Mesenchymal stem cell (in vitro differentiated cells and primary cell): ENCODE results near the gene ZNF576.

ENCODE experiments used
- DNase-seq: peaks from one replicate; pipeline ENCODE4 v3.0.0-alpha.2; 2013
- H2AFZ ChIP-seq: one replicate; pipeline ENCODE4 v1.6.1; 2013; ENCODE audit warnings: low read depth, mild to moderate bottlenecking, control low read depth, inconsistent platforms, low read length, moderate library complexity
- H2AK5ac ChIP-seq: 2 replicates; pipeline ENCODE4 v1.6.1; 2013; ENCODE audit warnings: low read length, moderate library complexity, mild to moderate bottlenecking, inconsistent platforms; ENCODE audit not compliant: severe bottlenecking
- H2BK120ac ChIP-seq: one replicate; pipeline ENCODE4 v1.6.1; 2013; ENCODE audit warnings: low read depth, mild to moderate bottlenecking, inconsistent platforms, low read length, moderate library complexity
- H2BK12ac ChIP-seq, 2 experiments: one replicate each; pipeline ENCODE4 v1.6.1; 2013; ENCODE audit warnings: inconsistent platforms in 2 of 2, low read length in 2 of 2, mild to moderate bottlenecking in 2 of 2, moderate library complexity in 2 of 2, control low read depth in 1 of 2
- H2BK15ac ChIP-seq: one replicate; pipeline ENCODE4 v1.6.1; 2013; ENCODE audit warnings: mild to moderate bottlenecking, low read depth, inconsistent platforms; ENCODE audit not compliant: poor library complexity, severe bottlenecking
- H2BK5ac ChIP-seq: 2 replicates; pipeline ENCODE4 v1.6.1; 2013; ENCODE audit warnings: low read depth, mild to moderate bottlenecking, low read length, control low read depth, inconsistent platforms; ENCODE audit not compliant: poor library complexity, severe bottlenecking
- H3K14ac ChIP-seq, 2 experiments: one replicate each; pipeline ENCODE4 v1.6.1; 2013; ENCODE audit warnings: inconsistent platforms in 2 of 2, low read length in 2 of 2, control low read depth in 1 of 2, mild to moderate bottlenecking in 1 of 2, moderate library complexity in 1 of 2
- H3K18ac ChIP-seq, 2 experiments: one replicate each; pipeline ENCODE4 v1.6.1; 2013; ENCODE audit warnings: inconsistent platforms in 2 of 2, low read length in 2 of 2, control low read depth in 1 of 2, low read depth in 1 of 2, mild to moderate bottlenecking in 1 of 2
- H3K23ac ChIP-seq, 2 experiments: one replicate each; pipeline ENCODE4 v1.6.1; 2013; ENCODE audit warnings: inconsistent platforms in 2 of 2, low read length in 2 of 2, mild to moderate bottlenecking in 2 of 2, moderate library complexity in 2 of 2, control low read depth in 1 of 2
- H3K27ac ChIP-seq: 2 replicates; pipeline ENCODE4 v1.5.1; 2013; ENCODE audit warnings: mild to moderate bottlenecking, moderate library complexity, low read length, control low read depth, inconsistent platforms; ENCODE audit not compliant: poor library complexity, severe bottlenecking
- H3K27me3 ChIP-seq, 2 experiments: 2 replicates each; pipeline versions ENCODE4 v1.6.1 to v1.7.0; 2013; ENCODE audit warnings: low read length in 2 of 2, mild to moderate bottlenecking in 2 of 2, moderate library complexity in 2 of 2, control low read depth in 1 of 2, inconsistent platforms in 1 of 2; ENCODE audit not compliant: control insufficient read depth in 1 of 2, insufficient read depth in 1 of 2
- H3K36me3 ChIP-seq, 2 experiments: 2 replicates each; pipeline versions ENCODE4 v1.6.1 to v1.7.0; 2013; ENCODE audit warnings: low read length in 2 of 2, control low read depth in 1 of 2, inconsistent platforms in 1 of 2, low read depth in 1 of 2, mild to moderate bottlenecking in 1 of 2; ENCODE audit not compliant: insufficient read depth in 2 of 2, control insufficient read depth in 1 of 2
- H3K4ac ChIP-seq, 2 experiments: one replicate each; pipeline ENCODE4 v1.6.1; 2013; ENCODE audit warnings: inconsistent platforms in 2 of 2, low read length in 2 of 2, mild to moderate bottlenecking in 2 of 2, moderate library complexity in 2 of 2, control low read depth in 1 of 2, low read depth in 1 of 2
- H3K4me1 ChIP-seq: 2 replicates; pipeline ENCODE4 v1.6.1; 2013; ENCODE audit warnings: low read depth, low read length, control low read depth; ENCODE audit not compliant: control insufficient read depth, insufficient read depth
- H3K4me2 ChIP-seq: 2 replicates; pipeline ENCODE4 v1.6.1; 2013; ENCODE audit warnings: low read length, mild to moderate bottlenecking, inconsistent platforms; ENCODE audit not compliant: poor library complexity, severe bottlenecking
- H3K4me3 ChIP-seq, 2 experiments: 2 replicates each; pipeline versions ENCODE4 v1.5.1 to v1.7.0; 2013; ENCODE audit warnings: low read length in 2 of 2, mild to moderate bottlenecking in 2 of 2, control low read depth in 1 of 2, low read depth in 1 of 2; ENCODE audit not compliant: insufficient read depth in 1 of 2
- H3K79me1 ChIP-seq: replicated peaks from 2 replicates; pipeline ENCODE4 v1.6.1; 2013; ENCODE audit warnings: mild to moderate bottlenecking, control low read depth, low read length, inconsistent platforms; ENCODE audit not compliant: poor library complexity, severe bottlenecking
- H3K9ac ChIP-seq: 2 replicates; pipeline ENCODE4 v1.7.0; 2013; ENCODE audit warnings: mild to moderate bottlenecking, low read length, moderate library complexity
- H3K9me3 ChIP-seq: 2 replicates; pipeline ENCODE4 v1.7.0; 2013; ENCODE audit warnings: mild to moderate bottlenecking, low read length; ENCODE audit not compliant: control insufficient read depth
- H4K8ac ChIP-seq: one replicate; pipeline ENCODE4 v1.6.1; 2013; ENCODE audit warnings: inconsistent platforms, mild to moderate bottlenecking, low read length, moderate library complexity
- H4K91ac ChIP-seq: one replicate; pipeline ENCODE4 v1.6.1; 2013; ENCODE audit warnings: mild to moderate bottlenecking, low read length, inconsistent platforms
- WGBS: methylation state at CpG from one replicate; pipeline ENCODE4 v1.1.7; 2013; ENCODE audit warnings: mixed read lengths; 5-methylcytosine and 5-hydroxymethylcytosine counted together

The ZNF576 gene

GRCh38 chr19:43624933-43625332, 28.5 kb downstream of the ZNF576 start:
- no peak overlapping the region for H4K91ac ChIP-seq
- no peak overlapping the region for H3K27ac ChIP-seq
- no peak overlapping the region for H3K9ac ChIP-seq
- DNase-seq: peak; percentile 37
- WGBS: 20% methylated on average over 30 of the region's 30 CpGs
- H3K36me3 ChIP-seq: peaks cover 0 to 45% of the 10 kb centered on the region in 2 experiments
- peaks cover 0 to 14% of the 10 kb centered on the region in 2 experiments for H3K27me3 ChIP-seq
- no peak overlapping the region for H3K23ac ChIP-seq
- no peak overlapping the region for H3K4ac ChIP-seq
- H2BK15ac ChIP-seq: no peak overlapping the region
- no peak overlapping the region for H2AFZ ChIP-seq
- H3K18ac ChIP-seq: no peak overlapping the region
- peaks cover 25% of the 10 kb centered on the region for H3K79me1 ChIP-seq
- H3K4me2 ChIP-seq: no peak overlapping the region
- peaks cover 6% of the 10 kb centered on the region for H3K4me1 ChIP-seq
- peak overlapping the region; percentile 39 for H4K8ac ChIP-seq
- no peak overlapping the region for H2BK120ac ChIP-seq
- H2BK5ac ChIP-seq: no peak overlapping the region
- no peak overlapping the region for H3K4me3 ChIP-seq
- H2BK12ac ChIP-seq: no peak overlapping the region
- no peak overlapping the region for H3K14ac ChIP-seq
- no peaks in the 10 kb centered on the region for H3K9me3 ChIP-seq
- no peak overlapping the region for H2AK5ac ChIP-seq

GRCh38 chr19:43625918-43626579, 29.7 kb downstream of the ZNF576 start:
- H3K23ac ChIP-seq: no peak overlapping the region
- H3K4me1 ChIP-seq: peaks cover 2% of the 10 kb centered on the region
- no peak overlapping the region for H3K4me2 ChIP-seq
- no peak overlapping the region for H4K8ac ChIP-seq
- 94% methylated on average over 29 of the region's 32 CpGs for WGBS
- no peak overlapping the region for H3K4ac ChIP-seq
- H2AK5ac ChIP-seq: no peak overlapping the region
- no peak overlapping the region for H2BK120ac ChIP-seq
- H3K9me3 ChIP-seq: no peaks in the 10 kb centered on the region
- no peak overlapping the region for H3K27ac ChIP-seq
- H3K9ac ChIP-seq: no peak overlapping the region
- no peak overlapping the region for H2BK5ac ChIP-seq
- no peak overlapping the region for H3K14ac ChIP-seq
- H2BK12ac ChIP-seq: no peak overlapping the region
- no peak overlapping the region for H2BK15ac ChIP-seq
- no peak overlapping the region for H4K91ac ChIP-seq
- peaks cover 0 to 14% of the 10 kb centered on the region in 2 experiments for H3K27me3 ChIP-seq
- no peak overlapping the region for H2AFZ ChIP-seq
- H3K18ac ChIP-seq: no peak overlapping the region
- no peak for DNase-seq
- no peak overlapping the region for H3K4me3 ChIP-seq
- H3K79me1 ChIP-seq: peaks cover 25% of the 10 kb centered on the region
- H3K36me3 ChIP-seq: peaks cover 0 to 45% of the 10 kb centered on the region in 2 experiments

GRCh38 chr19:43626838-43627237, 30.4 kb downstream of the ZNF576 start:
- H3K4ac ChIP-seq: no peak overlapping the region
- no peak overlapping the region for H4K91ac ChIP-seq
- peak overlapping the region; percentile 50 for H4K8ac ChIP-seq
- H3K4me3 ChIP-seq: no peak overlapping the region
- H3K27ac ChIP-seq: no peak overlapping the region
- peaks cover 2% of the 10 kb centered on the region for H3K4me1 ChIP-seq
- no peak overlapping the region for H3K14ac ChIP-seq
- H3K9me3 ChIP-seq: no peaks in the 10 kb centered on the region
- H2AK5ac ChIP-seq: no peak overlapping the region
- H3K9ac ChIP-seq: no peak overlapping the region
- no peak overlapping the region for H2BK15ac ChIP-seq
- H2BK120ac ChIP-seq: no peak overlapping the region
- no peak overlapping the region for H2AFZ ChIP-seq
- no peak overlapping the region for H3K4me2 ChIP-seq
- no peak for DNase-seq
- H3K79me1 ChIP-seq: peaks cover 27% of the 10 kb centered on the region
- WGBS: 61% methylated on average over 17 of the region's 17 CpGs
- no peak overlapping the region for H3K23ac ChIP-seq
- H2BK12ac ChIP-seq: no peak overlapping the region
- H2BK5ac ChIP-seq: no peak overlapping the region
- no peak overlapping the region for H3K18ac ChIP-seq
- peaks cover 0 to 45% of the 10 kb centered on the region in 2 experiments for H3K36me3 ChIP-seq
- H3K27me3 ChIP-seq: peaks cover 0 to 14% of the 10 kb centered on the region in 2 experiments

GRCh38 chr19:43628646-43629326, 32.4 kb downstream of the ZNF576 start:
- H4K91ac ChIP-seq: no peak overlapping the region

More at GRCh38 chr19:43628646-43629326, 32.4 kb downstream of the ZNF576 start:
- Histone ChIP-seq H4K8ac (no peak overlapping the region), H2BK120ac (no peak overlapping the region), H3K27me3 (peaks cover 0 to 14% of the 10 kb centered on the region in 2 experiments), H3K4me3 (no peak overlapping the region), H3K4me1 (peaks cover 2% of the 10 kb centered on the region), H3K23ac (no peak overlapping the region), H3K18ac (no peak overlapping the region), H3K9me3 (no peaks in the 10 kb centered on the region), H2BK5ac (no peak overlapping the region), H3K4me2 (no peak overlapping the region), H3K9ac (no peak overlapping the region), H3K36me3 (peaks cover 0 to 34% of the 10 kb centered on the region in 2 experiments), H2BK12ac (no peak overlapping the region), H3K27ac (no peak overlapping the region), H3K79me1 (peaks cover 24% of the 10 kb centered on the region), H3K14ac (no peak overlapping the region), H2BK15ac (no peak overlapping the region), H2AK5ac (no peak overlapping the region), H2AFZ (no peak overlapping the region), H3K4ac (no peak overlapping the region)
- no peak for DNase-seq
- 100% methylated on average over 2 of the region's 3 CpGs for WGBS
